Activated naive CD4-positive, alpha-beta T cell treated with anti-CD3 and anti-CD28 coated beads, Interleukin-2, amount 50 U/mL, for 24 hours (primary cell): ENCODE measurements around the gene FGF12.

Experiments used
- H3K27ac Mint-ChIP-seq: one replicate; pipeline ENCODE4 v1.8.0; 2021; ENCODE audit warnings: mild to moderate bottlenecking, mixed read lengths
- H3K27me3 Mint-ChIP-seq: one replicate; pipeline ENCODE4 v1.8.0; 2021; ENCODE audit warnings: mixed read lengths
- H3K36me3 Mint-ChIP-seq: one replicate; pipeline ENCODE4 v1.8.0; 2021; ENCODE audit warnings: mixed read lengths
- H3K4me1 Mint-ChIP-seq: one replicate; pipeline ENCODE4 v1.8.0; 2021; ENCODE audit warnings: mixed read lengths
- H3K4me3 Mint-ChIP-seq: one replicate; pipeline ENCODE4 v1.8.0; 2021; ENCODE audit warnings: mild to moderate bottlenecking, mixed read lengths
- H3K9me3 Mint-ChIP-seq: one replicate; pipeline ENCODE4 v1.8.0; 2021; ENCODE audit warnings: mixed read lengths

Gene FGF12

GRCh38 chr3:192181151-192181550 is 546.2 kb downstream of the FGF12 start:
- no peaks in the 10 kb centered on the region for H3K36me3 Mint-ChIP-seq
- no peaks in the 10 kb centered on the region for H3K4me1 Mint-ChIP-seq
- no peaks in the 10 kb centered on the region for H3K9me3 Mint-ChIP-seq
- H3K4me3 Mint-ChIP-seq, result no peak overlapping the region
- H3K27me3 Mint-ChIP-seq, result no peaks in the 10 kb centered on the region
- no peak overlapping the region for H3K27ac Mint-ChIP-seq

DNA sequence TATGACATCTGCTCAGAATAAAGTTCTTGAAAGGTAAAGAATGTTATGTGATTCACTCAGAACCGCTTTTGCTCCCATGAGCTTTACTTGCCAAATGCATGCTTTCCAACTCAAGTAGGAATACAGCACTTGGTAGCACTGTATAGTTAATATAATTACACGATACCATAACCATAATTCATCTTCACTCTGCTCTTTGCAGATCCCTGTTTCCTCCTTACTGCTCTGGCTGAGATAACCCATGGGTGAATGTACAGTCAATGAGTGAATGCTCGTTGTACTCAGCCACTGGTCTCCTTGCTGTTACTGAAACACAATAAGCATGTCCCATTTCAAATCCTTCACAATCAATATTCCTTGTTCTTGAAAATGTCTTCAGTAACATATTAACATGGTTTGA is 550.0 kb downstream of the FGF12 start:
- H3K4me3 Mint-ChIP-seq, result no peak overlapping the region
- no peak overlapping the region for H3K27ac Mint-ChIP-seq
- H3K9me3 Mint-ChIP-seq, result no peaks in the 10 kb centered on the region
- H3K4me1 Mint-ChIP-seq, result no peaks in the 10 kb centered on the region
- no peaks in the 10 kb centered on the region for H3K36me3 Mint-ChIP-seq
- H3K27me3 Mint-ChIP-seq, result no peaks in the 10 kb centered on the region

DNA sequence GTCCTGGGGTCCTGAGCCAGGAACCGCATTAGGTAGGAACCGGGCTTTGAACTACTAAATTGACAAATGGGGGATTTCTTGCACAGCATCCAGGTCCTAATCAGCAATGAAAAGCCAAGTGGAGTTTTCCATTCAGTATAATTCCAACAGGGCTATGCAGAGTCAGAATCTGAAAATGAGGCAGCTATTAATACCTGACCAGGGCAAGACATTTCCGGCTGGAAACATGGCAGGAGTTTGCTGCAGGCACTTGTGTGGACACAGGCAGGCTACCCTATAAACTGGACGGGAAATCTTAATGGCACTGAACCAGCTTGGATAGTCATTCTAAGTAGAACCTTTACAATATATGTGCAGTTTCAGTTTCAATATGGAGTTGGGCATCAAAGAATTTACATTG is 553.1 kb downstream of the FGF12 start:
- Mint-ChIP-seq H3K27me3 (no peaks in the 10 kb centered on the region), H3K9me3 (peaks cover 3% of the 10 kb centered on the region), H3K4me3 (no peak overlapping the region), H3K36me3 (no peaks in the 10 kb centered on the region), H3K4me1 (no peaks in the 10 kb centered on the region), H3K27ac (no peak overlapping the region)

DNA sequence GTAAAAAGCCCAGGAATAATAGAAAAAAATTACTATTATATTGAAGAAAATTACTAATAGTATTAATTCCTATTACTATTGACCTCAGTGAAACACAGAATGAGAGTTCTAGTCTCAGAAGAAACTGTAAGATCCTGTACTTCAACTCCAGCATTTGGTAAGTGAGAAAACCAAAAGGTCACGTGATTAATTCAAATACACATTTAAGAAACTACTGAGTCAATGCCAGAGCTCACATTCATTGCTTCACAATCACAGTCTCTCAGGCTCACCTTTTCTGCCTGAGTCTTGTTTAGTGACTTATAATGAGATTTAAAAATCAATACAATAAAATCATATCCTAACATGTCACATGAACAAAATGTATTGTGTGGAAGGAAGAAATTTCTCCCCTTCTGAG is 556.1 kb downstream of the FGF12 start:
- Mint-ChIP-seq H3K9me3 (peaks cover 3% of the 10 kb centered on the region), H3K27ac (no peak overlapping the region), H3K36me3 (no peaks in the 10 kb centered on the region), H3K27me3 (no peaks in the 10 kb centered on the region), H3K4me1 (no peaks in the 10 kb centered on the region), H3K4me3 (no peak overlapping the region)

DNA sequence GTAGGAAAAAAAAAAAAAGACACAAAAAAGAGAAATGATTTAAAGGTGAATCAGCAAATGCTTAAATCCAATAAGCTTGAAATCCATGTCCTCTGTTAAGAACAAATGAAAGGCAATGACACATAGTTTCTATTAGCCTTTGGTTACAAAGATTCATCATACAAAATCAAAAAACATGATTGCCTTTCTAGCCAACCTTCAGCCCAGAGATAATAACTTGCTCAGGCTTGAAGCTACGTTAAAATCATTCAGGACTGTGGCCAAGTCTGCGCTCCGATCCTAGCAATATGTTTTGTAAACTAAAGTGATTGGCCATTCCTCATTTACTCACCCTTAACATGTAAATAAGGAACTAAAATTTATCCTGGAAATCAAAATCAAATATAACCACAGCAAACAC is 556.7 kb downstream of the FGF12 start:
- H3K9me3 Mint-ChIP-seq, result peaks cover 3% of the 10 kb centered on the region
- H3K27me3 Mint-ChIP-seq, result no peaks in the 10 kb centered on the region
- H3K4me1 Mint-ChIP-seq, result no peaks in the 10 kb centered on the region
- H3K27ac Mint-ChIP-seq, result no peak overlapping the region
- H3K4me3 Mint-ChIP-seq, result no peak overlapping the region
- H3K36me3 Mint-ChIP-seq, result no peaks in the 10 kb centered on the region

DNA sequence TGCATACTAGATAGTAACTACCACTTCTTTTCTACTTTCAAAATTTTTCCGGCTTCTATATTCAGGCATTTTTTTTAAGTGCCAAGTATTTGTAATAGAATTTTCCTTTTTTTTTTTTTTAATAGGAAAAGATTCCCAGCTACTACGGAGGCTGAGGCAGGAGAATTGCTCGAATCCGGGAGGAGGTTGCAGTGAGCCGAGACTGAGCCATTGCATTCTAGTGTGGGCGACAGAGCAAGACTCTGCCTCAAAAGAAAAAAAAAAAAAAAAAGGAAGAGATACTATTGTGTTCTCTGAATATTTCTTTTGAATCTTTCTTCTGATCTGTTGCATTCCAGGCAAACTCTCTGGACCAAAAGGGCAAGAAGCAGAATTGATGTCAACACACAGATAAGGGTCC is 557.3 kb downstream of the FGF12 start:
- H3K36me3 Mint-ChIP-seq, result no peaks in the 10 kb centered on the region
- no peaks in the 10 kb centered on the region for H3K27me3 Mint-ChIP-seq
- H3K9me3 Mint-ChIP-seq, result peaks cover 3% of the 10 kb centered on the region
- no peak overlapping the region for H3K4me3 Mint-ChIP-seq
- no peak overlapping the region for H3K27ac Mint-ChIP-seq
- no peaks in the 10 kb centered on the region for H3K4me1 Mint-ChIP-seq

DNA sequence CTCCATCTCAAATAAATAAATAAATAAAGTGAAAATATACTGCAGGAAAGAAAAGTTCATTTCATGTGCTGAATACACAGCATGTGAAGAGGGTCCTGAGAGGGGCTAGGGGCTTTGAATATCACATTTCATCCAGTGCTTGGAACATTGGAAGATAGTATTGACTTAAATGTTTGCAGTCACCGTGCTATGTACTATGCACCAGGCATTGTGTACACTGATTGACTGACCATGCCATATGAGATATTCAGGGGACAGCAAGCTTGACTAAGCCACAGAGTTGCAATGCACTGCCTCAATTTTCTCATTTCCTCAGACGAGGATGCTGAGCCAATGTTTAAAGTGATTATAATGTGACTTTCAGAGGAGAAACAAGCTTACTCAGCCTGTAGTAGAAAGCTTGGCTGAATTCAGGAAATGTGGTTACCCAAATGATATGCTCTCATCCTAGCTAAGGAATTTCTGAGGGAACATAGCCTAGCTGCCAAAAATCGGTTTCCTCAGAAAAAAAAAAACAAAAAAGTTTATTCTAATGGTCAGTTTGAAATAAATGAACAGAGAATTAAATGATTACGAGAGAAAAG is 557.9 kb downstream of the FGF12 start:
- Mint-ChIP-seq H3K4me1 (no peaks in the 10 kb centered on the region), H3K27ac (no peak overlapping the region), H3K36me3 (no peaks in the 10 kb centered on the region), H3K4me3 (no peak overlapping the region), H3K27me3 (no peaks in the 10 kb centered on the region), H3K9me3 (peaks cover 3% of the 10 kb centered on the region)

- Mint-ChIP-seq H3K4me1 (no peaks in the 10 kb centered on the region), H3K27me3 (no peaks in the 10 kb centered on the region), H3K27ac (no peak overlapping the region), H3K4me3 (no peak overlapping the region), H3K9me3 (peaks cover 3% of the 10 kb centered on the region), H3K36me3 (no peaks in the 10 kb centered on the region)
Measured at GRCh38 chr3:192168202-192168601, 559.1 kb downstream of the FGF12 start.

DNA sequence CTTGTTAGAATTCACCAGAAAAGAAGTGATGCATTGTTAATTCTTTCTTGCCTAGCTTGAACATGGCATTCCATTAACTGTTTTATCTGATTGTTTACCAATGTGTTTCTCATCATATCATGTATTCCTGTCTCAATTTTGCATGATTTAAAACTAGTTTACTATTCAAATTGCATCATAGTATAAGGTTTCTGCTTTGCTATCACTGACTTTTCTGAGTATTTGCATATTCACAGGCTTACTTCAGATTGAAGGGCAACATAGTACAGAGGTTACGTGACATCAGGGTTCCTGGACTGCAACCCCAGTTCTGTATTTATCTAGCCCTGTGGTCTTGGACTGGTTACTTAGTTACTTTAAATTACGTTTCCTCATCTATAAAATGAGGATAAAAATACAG is 561.8 kb downstream of the FGF12 start:
- H3K9me3 Mint-ChIP-seq, result peaks cover 3% of the 10 kb centered on the region

DNA sequence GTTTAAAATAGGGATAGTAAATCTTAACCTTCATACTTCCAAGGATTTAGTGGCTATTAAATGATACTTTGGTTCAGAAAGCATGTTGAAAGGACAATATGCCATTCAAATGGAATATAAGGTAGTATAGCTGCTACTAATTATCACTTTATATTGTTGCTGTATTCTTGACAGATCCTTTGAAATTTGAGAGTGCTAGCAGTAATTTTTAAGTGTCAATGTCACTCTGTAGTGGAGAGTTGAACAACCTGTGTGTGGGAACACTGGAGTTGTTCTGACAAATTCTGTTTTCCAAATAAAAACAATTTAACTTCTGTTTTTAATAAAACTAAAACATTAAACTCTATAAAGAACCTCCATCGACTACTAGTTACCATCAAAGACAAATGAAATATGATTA is 565.7 kb downstream of the FGF12 start:
- H3K27ac Mint-ChIP-seq, result no peak overlapping the region
- H3K4me3 Mint-ChIP-seq, result no peak overlapping the region
- no peaks in the 10 kb centered on the region for H3K4me1 Mint-ChIP-seq
- peaks cover 3% of the 10 kb centered on the region for H3K9me3 Mint-ChIP-seq
- peaks cover 4% of the 10 kb centered on the region for H3K27me3 Mint-ChIP-seq
- H3K36me3 Mint-ChIP-seq, result no peaks in the 10 kb centered on the region

More for the DNA sequence above, 561.8 kb downstream of the FGF12 start:
- Mint-ChIP-seq H3K27ac (no peak overlapping the region), H3K27me3 (no peaks in the 10 kb centered on the region), H3K4me3 (no peak overlapping the region), H3K4me1 (no peaks in the 10 kb centered on the region), H3K36me3 (no peaks in the 10 kb centered on the region)

DNA sequence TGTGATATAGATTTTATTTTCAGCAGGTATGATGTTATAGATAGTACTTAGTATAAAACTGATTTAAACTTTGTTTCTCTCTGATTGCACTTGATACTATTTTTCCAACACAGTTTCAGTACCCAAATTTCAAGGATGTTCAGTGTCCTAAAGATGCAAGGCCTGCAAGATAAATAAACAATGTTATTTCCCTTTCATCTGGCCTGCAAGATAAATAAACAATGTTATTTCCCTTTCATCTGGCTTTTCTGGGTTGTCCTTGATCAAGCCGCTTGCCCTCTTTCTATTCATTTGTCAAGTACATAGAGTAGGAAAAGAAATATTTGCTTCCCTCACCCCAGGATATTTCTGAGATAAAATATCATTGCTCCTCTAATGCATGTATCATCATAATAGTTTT is 571.0 kb downstream of the FGF12 start:
- Mint-ChIP-seq H3K9me3 (peaks cover 5% of the 10 kb centered on the region), H3K4me3 (no peak overlapping the region), H3K4me1 (no peaks in the 10 kb centered on the region), H3K27me3 (peaks cover 11% of the 10 kb centered on the region), H3K36me3 (no peaks in the 10 kb centered on the region), H3K27ac (no peak overlapping the region)

GRCh38 chr3:192155194-192155593 is 572.1 kb downstream of the FGF12 start:
- H3K27me3 Mint-ChIP-seq, result peaks cover 11% of the 10 kb centered on the region
- no peaks in the 10 kb centered on the region for H3K4me1 Mint-ChIP-seq
- H3K9me3 Mint-ChIP-seq, result peaks cover 5% of the 10 kb centered on the region
- H3K4me3 Mint-ChIP-seq, result no peak overlapping the region
- no peak overlapping the region for H3K27ac Mint-ChIP-seq
- no peaks in the 10 kb centered on the region for H3K36me3 Mint-ChIP-seq

DNA sequence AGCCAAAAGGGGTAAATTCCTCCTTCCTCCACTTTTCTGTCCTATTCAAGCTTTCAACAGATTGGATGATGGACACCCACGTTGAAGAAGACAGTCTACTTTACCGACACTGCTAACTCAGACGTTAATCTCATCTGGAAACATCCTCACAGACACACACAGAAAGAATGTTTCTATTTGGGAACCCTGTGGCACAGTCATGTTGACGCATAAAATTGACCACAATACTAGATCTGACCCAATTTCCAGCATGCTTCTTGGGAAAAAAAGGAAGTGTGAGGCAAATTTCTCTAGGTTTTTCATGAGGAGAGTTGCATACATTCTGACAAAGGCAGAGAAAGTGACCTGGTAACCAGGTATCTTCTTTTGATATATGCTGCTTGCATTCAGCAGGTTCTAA is 594.1 kb downstream of the FGF12 start:
- H3K9me3 Mint-ChIP-seq, result no peaks in the 10 kb centered on the region
- no peaks in the 10 kb centered on the region for H3K27me3 Mint-ChIP-seq
- H3K27ac Mint-ChIP-seq, result no peak overlapping the region
- no peaks in the 10 kb centered on the region for H3K36me3 Mint-ChIP-seq
- no peaks in the 10 kb centered on the region for H3K4me1 Mint-ChIP-seq
- no peak overlapping the region for H3K4me3 Mint-ChIP-seq

DNA sequence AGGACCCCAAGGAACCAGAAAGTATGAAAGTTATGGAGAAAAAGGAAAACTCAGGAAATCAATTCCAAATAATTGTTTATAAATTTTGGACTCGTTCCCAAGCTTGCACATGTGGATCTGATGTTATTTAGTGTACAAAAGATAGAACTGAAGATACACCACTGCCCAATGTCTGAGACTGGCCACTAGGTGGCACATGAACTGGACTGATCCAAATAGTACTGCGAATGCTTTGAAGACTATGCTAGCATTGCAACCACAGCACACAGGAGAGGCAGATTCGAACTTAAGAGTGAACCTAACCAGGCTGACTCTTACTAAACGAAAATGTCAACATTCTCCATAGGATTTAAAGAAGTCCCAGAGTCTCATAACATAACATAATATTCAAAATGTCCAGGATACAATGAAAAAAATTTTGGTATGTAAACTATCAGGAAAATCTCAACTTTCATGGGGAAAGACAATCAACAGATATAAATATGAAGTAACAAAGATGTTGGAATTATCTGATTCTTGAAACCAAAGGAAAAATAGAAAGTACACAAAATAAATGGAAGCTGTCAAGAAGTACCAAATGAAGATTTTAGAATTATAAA is 596.7 kb downstream of the FGF12 start:
- H3K4me1 Mint-ChIP-seq, result no peaks in the 10 kb centered on the region
- no peaks in the 10 kb centered on the region for H3K9me3 Mint-ChIP-seq
- H3K36me3 Mint-ChIP-seq, result no peaks in the 10 kb centered on the region
- no peaks in the 10 kb centered on the region for H3K27me3 Mint-ChIP-seq
- H3K4me3 Mint-ChIP-seq, result no peak overlapping the region
- no peak overlapping the region for H3K27ac Mint-ChIP-seq

DNA sequence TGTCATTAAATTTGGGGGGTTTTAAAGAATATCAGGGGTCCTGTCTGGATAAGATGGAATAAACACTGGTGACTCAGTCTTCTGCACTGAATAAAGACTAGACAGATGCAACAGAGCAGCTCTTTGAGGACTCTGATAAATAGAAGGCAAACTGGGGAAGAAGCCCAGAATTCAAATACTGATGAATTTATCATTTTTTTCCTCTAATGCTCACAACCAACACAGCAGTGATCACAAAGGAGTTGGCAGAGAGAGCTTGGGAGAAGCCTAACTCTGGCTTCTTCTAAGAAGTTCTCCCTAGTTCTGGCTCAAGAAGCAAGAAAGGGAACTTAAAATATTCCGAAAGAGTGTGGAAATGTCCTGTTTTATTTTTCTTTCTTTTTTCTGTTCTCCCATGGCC is 597.8 kb downstream of the FGF12 start:
- Mint-ChIP-seq H3K27ac (no peak overlapping the region), H3K4me1 (no peaks in the 10 kb centered on the region), H3K36me3 (no peaks in the 10 kb centered on the region), H3K4me3 (no peak overlapping the region), H3K27me3 (no peaks in the 10 kb centered on the region), H3K9me3 (no peaks in the 10 kb centered on the region)

DNA sequence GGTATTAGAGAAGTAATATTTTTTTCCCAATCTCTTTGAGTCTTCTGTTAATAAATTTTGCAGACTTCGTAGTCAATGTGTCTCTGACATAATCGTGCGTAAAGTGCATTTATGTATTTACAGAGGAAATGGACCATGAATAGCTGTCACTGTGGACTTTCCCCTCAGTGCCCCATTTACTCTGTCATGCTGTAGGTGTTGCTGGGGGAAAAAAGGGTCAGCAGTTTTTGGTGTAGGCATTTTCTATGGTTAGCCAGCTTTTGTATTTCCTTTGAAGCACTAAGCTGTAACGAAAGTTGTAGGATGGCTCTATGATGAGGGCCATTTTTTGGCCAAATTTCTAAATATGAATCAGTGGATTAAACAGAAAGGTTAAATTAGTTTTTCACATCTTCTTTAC is 598.4 kb downstream of the FGF12 start:
- H3K9me3 Mint-ChIP-seq, result no peaks in the 10 kb centered on the region
- no peak overlapping the region for H3K27ac Mint-ChIP-seq
- H3K36me3 Mint-ChIP-seq, result no peaks in the 10 kb centered on the region
- H3K4me3 Mint-ChIP-seq, result no peak overlapping the region
- H3K27me3 Mint-ChIP-seq, result no peaks in the 10 kb centered on the region
- no peaks in the 10 kb centered on the region for H3K4me1 Mint-ChIP-seq

- H3K27ac Mint-ChIP-seq, result no peak overlapping the region
- H3K27me3 Mint-ChIP-seq, result no peaks in the 10 kb centered on the region
- H3K36me3 Mint-ChIP-seq, result no peaks in the 10 kb centered on the region
- H3K4me3 Mint-ChIP-seq, result no peak overlapping the region
- H3K4me1 Mint-ChIP-seq, result no peaks in the 10 kb centered on the region
- no peaks in the 10 kb centered on the region for H3K9me3 Mint-ChIP-seq
Measured at GRCh38 chr3:192128060-192128459, 599.3 kb downstream of the FGF12 start.
